B cell (primary cell): Measurements from ENCODE around the gene JAG2.

Experiments used
- EZH2 ChIP-seq: IDR thresholded peaks from 2 replicates; pipeline ENCODE4 v1.6.1; 2012; ENCODE audit warnings: borderline replicate concordance, low read depth, mild to moderate bottlenecking, moderate library complexity, low read length; ENCODE audit not compliant: insufficient read depth, poor library complexity, severe bottlenecking
- TF ChIP-seq, protein P1 (sequence below): fragments of 200-600 bp; IDR thresholded peaks from one replicate; pipeline ENCODE4 v1.8.0; 2022; ENCODE audit warnings: antibody characterized with exemption, mild to moderate bottlenecking

DNA sequence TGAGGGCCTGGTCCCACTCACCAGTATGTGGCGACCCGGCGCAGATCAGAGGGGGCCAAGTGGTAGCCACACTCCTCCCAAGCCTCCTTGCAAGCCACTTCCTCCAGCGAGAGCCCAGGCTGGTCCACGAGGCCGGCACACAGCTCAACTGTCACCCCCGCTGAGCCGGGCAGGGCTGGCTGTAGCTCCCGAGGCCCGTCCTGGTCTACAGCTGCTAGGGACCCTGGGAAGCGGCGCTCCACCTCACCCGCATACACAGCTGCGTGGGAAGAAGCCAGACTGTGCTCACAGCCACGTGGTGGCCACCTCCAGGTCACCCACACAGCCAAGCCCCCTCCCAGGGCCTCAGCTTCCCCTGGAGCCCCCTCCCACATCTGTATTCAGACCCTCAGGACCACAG lies 7.9 kb upstream of the JAG2 start:
- TF ChIP-seq, protein P1, sequence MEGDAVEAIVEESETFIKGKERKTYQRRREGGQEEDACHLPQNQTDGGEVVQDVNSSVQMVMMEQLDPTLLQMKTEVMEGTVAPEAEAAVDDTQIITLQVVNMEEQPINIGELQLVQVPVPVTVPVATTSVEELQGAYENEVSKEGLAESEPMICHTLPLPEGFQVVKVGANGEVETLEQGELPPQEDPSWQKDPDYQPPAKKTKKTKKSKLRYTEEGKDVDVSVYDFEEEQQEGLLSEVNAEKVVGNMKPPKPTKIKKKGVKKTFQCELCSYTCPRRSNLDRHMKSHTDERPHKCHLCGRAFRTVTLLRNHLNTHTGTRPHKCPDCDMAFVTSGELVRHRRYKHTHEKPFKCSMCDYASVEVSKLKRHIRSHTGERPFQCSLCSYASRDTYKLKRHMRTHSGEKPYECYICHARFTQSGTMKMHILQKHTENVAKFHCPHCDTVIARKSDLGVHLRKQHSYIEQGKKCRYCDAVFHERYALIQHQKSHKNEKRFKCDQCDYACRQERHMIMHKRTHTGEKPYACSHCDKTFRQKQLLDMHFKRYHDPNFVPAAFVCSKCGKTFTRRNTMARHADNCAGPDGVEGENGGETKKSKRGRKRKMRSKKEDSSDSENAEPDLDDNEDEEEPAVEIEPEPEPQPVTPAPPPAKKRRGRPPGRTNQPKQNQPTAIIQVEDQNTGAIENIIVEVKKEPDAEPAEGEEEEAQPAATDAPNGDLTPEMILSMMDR, result no peak
- TF ChIP-seq EZH2, result no peak
